Measurements from ENCODE around the gene NFIA. TPM values are rescaled to one million over a fixed set of nuclear protein-coding genes. Genes with fewer than 3 reads are reported as not detected.

NFIA gene
- total and polyA plus RNA-seq, 2 of the 13 experiments (the other 11 are each of a cell fraction or from before 2014, with no cell fraction given), result 14.7 to 28.5 TPM

DNA sequence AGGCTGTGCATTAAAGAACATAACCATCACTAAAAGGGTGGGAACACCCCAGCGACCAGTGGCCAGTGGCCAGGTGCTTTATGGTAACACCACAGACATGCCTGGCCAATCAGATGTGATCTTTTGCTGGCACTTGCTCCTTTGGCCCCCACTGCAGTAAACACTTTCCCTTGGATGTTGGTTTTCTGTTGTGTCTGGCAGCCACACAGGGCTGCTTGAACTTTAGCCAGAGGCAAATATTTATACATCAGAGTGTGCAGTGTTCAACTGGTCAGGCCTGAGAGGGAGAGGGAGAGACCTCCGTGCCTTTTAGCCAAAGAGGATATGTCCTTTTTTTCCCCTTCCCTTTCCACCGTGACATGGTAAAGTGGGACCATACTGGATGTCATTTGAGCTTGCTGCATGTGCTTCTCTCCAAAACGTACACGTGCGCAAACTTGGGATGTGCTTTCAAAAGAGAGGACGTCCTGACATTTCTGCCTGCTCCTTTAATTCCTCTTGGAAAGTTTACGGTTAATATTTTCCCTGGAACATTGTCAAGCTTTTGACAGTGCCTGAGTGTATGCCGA lies 101.2 kb downstream of the NFIA start (continued):
- peak; percentile 52; the same call in 1 of the 2 replicates for TF ChIP-seq ZNF124 (CRISPR knock-in tag; IDR thresholded peaks at IDR 0.05)
- 0 out of 2 replicates have a peak, but pooled peaks have one; percentile 18 for TF ChIP-seq ZNF543 (CRISPR knock-in tag; IDR thresholded peaks at IDR 0.05)
- no peak for TF ChIP-seq SRSF1 (optimal IDR thresholded peaks at IDR 0.05; ENCODE audit: low read depth, low read length)
- peak; percentile 54; the same call in 1 of the 2 replicates for TF ChIP-seq DPF2 (CRISPR knock-in tag; IDR thresholded peaks at IDR 0.05; ENCODE audit: borderline replicate concordance, low read depth)
- no peak for TF ChIP-seq ZNF225 (CRISPR knock-in tag; IDR thresholded peaks at IDR 0.05)
- TF ChIP-seq NFIB (CRISPR knock-in tag; IDR thresholded peaks at IDR 0.05; ENCODE audit: borderline replicate concordance), result no peak
- 0 out of 2 replicates have a peak, but pooled peaks have one; percentile 8 for TF ChIP-seq ZNF337 (CRISPR knock-in tag; IDR thresholded peaks at IDR 0.05; ENCODE audit: borderline replicate concordance, low read depth)
- peak; percentile 68; the same call in 1 of the 2 replicates for TF ChIP-seq CBX5 (CRISPR knock-in tag; IDR thresholded peaks at IDR 0.05; ENCODE audit: borderline replicate concordance)
- TF ChIP-seq, protein P1, sequence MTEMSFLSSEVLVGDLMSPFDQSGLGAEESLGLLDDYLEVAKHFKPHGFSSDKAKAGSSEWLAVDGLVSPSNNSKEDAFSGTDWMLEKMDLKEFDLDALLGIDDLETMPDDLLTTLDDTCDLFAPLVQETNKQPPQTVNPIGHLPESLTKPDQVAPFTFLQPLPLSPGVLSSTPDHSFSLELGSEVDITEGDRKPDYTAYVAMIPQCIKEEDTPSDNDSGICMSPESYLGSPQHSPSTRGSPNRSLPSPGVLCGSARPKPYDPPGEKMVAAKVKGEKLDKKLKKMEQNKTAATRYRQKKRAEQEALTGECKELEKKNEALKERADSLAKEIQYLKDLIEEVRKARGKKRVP (CRISPR knock-in tag; IDR thresholded peaks at IDR 0.05), result peak in 1 of 2 experiments; percentile 48; a peak in 1 of 4 replicates
- TF ChIP-seq ZFP82 (CRISPR knock-in tag; IDR thresholded peaks at IDR 0.05; ENCODE audit: borderline replicate concordance), result no peak; the same call in 1 of the 2 replicates
- TF ChIP-seq ZNF180 (CRISPR knock-in tag; IDR thresholded peaks at IDR 0.05; ENCODE audit: borderline replicate concordance, low read depth), result no peak
- TF ChIP-seq, protein P2, sequence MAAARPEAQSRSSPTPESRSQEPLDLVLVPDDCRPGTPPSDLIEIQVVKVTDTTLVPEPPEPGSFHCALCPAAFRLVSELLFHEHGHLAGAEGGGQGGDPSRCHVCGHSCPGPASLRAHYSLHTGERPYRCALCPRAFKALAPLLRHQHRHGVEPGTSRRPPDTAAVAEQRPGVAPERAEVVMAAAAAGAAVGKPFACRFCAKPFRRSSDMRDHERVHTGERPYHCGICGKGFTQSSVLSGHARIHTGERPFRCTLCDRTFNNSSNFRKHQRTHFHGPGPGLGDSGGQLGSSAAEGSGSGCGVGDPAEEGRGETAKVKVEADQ (CRISPR knock-in tag; IDR thresholded peaks at IDR 0.05; ENCODE audit: borderline replicate concordance), result no peak
- no peak; the same call in 1 of the 2 replicates for TF ChIP-seq ZNF816 (CRISPR knock-in tag; IDR thresholded peaks at IDR 0.05; ENCODE audit: borderline replicate concordance)
- TF ChIP-seq ATF7-NPFF (CRISPR knock-in tag; IDR thresholded peaks at IDR 0.05; ENCODE audit: low read depth), result peak; percentile 53; the same call in 1 of the 2 replicates
- TF ChIP-seq, protein P3, sequence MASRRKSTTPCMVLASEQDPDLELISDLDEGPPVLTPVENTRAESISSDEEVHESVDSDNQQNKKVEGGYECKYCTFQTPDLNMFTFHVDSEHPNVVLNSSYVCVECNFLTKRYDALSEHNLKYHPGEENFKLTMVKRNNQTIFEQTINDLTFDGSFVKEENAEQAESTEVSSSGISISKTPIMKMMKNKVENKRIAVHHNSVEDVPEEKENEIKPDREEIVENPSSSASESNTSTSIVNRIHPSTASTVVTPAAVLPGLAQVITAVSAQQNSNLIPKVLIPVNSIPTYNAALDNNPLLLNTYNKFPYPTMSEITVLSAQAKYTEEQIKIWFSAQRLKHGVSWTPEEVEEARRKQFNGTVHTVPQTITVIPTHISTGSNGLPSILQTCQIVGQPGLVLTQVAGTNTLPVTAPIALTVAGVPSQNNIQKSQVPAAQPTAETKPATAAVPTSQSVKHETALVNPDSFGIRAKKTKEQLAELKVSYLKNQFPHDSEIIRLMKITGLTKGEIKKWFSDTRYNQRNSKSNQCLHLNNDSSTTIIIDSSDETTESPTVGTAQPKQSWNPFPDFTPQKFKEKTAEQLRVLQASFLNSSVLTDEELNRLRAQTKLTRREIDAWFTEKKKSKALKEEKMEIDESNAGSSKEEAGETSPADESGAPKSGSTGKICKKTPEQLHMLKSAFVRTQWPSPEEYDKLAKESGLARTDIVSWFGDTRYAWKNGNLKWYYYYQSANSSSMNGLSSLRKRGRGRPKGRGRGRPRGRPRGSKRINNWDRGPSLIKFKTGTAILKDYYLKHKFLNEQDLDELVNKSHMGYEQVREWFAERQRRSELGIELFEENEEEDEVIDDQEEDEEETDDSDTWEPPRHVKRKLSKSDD (CRISPR knock-in tag; IDR thresholded peaks at IDR 0.05; ENCODE audit: low read depth), result 0 out of 2 replicates have a peak, but pooled peaks have one; percentile 50
- peak; percentile 26; the same call in 1 of the 2 replicates for TF ChIP-seq ZSCAN31 (CRISPR knock-in tag; IDR thresholded peaks at IDR 0.05; ENCODE audit: low read depth)
- TF ChIP-seq ZNF12 (CRISPR knock-in tag; IDR thresholded peaks at IDR 0.05), result no peak
- no peak for TF ChIP-seq ZNF317 (CRISPR knock-in tag; IDR thresholded peaks at IDR 0.05)
- TF ChIP-seq RBM22 (optimal IDR thresholded peaks at IDR 0.05; ENCODE audit: low read length), result peak; percentile 66
- TF ChIP-seq NCOA5 (CRISPR knock-in tag; IDR thresholded peaks at IDR 0.05), result no peak
- TF ChIP-seq, protein P4, sequence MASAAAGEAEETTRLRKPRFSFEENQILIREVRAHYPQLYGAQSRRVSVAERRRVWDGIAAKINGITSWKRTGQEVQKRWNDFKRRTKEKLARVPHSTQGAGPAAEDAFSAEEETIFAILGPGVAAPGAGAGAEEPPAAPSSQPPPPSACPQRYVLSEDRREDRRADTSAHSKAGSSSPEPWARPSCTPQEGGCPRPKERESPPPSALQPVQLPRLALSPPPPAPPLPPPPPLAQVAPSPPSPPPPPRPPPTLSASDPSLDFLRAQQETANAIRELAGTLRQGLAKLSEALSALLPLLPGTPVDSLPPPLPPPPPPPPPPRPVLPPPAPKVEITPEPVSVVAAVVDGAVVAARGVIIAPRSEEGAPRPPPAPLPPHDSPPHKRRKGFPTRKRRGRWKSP (CRISPR knock-in tag; IDR thresholded peaks at IDR 0.05), result 0 out of 2 replicates have a peak, but pooled peaks have one; percentile 27
- no peak for TF ChIP-seq ZBTB1 (CRISPR knock-in tag; IDR thresholded peaks at IDR 0.05; ENCODE audit: borderline replicate concordance)
- TF ChIP-seq, protein P5, sequence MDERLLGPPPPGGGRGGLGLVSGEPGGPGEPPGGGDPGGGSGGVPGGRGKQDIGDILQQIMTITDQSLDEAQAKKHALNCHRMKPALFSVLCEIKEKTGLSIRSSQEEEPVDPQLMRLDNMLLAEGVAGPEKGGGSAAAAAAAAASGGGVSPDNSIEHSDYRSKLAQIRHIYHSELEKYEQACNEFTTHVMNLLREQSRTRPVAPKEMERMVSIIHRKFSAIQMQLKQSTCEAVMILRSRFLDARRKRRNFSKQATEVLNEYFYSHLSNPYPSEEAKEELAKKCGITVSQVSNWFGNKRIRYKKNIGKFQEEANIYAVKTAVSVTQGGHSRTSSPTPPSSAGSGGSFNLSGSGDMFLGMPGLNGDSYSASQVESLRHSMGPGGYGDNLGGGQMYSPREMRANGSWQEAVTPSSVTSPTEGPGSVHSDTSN (CRISPR knock-in tag; IDR thresholded peaks at IDR 0.05), result no peak
